B cell (primary cell): ENCODE measurements around the gene SMIM35. TPM values are rescaled to one million over a fixed set of nuclear protein-coding genes. Genes with fewer than 3 reads are reported as not detected.

Source experiments
- ATAC-seq: fragments of 200-7000 bp; cut with Tn5 transposase; one replicate; pipeline ENCODE4 v1.10.0; 2021; ENCODE audit warnings: low read depth, mild to moderate bottlenecking, moderate number of reproducible peaks, moderate library complexity
- CTCF ChIA-PET: fragments of 350-600 bp; sonication (Branson Sonifier 250); formaldehyde crosslinking; loops from one replicate; lab custom pipeline; 2021; ENCODE audit warnings: antibody characterized with exemption, inconsistent platforms; lab: Charles Lee
- POLR2A ChIA-PET: fragments of 350-600 bp; sonication (Branson Sonifier 250); formaldehyde crosslinking; loops from one replicate; lab custom pipeline; 2021; ENCODE audit warnings: antibody characterized with exemption; lab: Charles Lee
- DNase-seq: peaks from one replicate; pipeline ENCODE4 v3.0.0; 2013
- H2AFZ ChIP-seq: 2 replicates; pipeline ENCODE4 v1.6.1; 2012; ENCODE audit warnings: mild to moderate bottlenecking, low read depth, low read length; ENCODE audit not compliant: insufficient read depth, poor library complexity, severe bottlenecking
- H3K27ac ChIP-seq, 2 donors: 1 replicate in 1 of 2; 2 replicates in 1 of 2; pipeline ENCODE4 v1.5.1; 2012 to 2013; ENCODE audit warnings: low read length in 2 of 2, mild to moderate bottlenecking in 2 of 2, moderate library complexity in 1 of 2
- H3K27me3 ChIP-seq, 4 experiments: fragments of 200-600 bp in 1 of 4; sonication (generic) in 1 of 4; replicated peaks in 1 of 4; 1 replicate in 2 of 4; 2 replicates in 2 of 4; pipeline versions ENCODE4 v1.6.1 to v1.7.0; 2013 to 2016; ENCODE audit warnings: low read length in 3 of 4, mild to moderate bottlenecking in 2 of 4, mixed read lengths in 1 of 4, moderate library complexity in 1 of 4; ENCODE audit not compliant: insufficient read depth in 4 of 4, control insufficient read depth in 3 of 4; ENCODE audit errors: control extremely low read depth in 1 of 4
- H3K36me3 ChIP-seq, 2 experiments: replicated peaks in 1 of 2; 1 replicate in 1 of 2; 2 replicates in 1 of 2; pipeline versions ENCODE4 v1.6.1 to v1.7.1; 2013; ENCODE audit warnings: low read length in 1 of 2; ENCODE audit not compliant: insufficient read depth in 2 of 2, control insufficient read depth in 1 of 2; ENCODE audit errors: control extremely low read depth in 1 of 2, extremely low read depth in 1 of 2
- H3K4me1 ChIP-seq, 2 donors: fragments of 200-600 bp in 1 of 2; sonication (generic) in 1 of 2; 1 replicate in 1 of 2; 2 replicates in 1 of 2; pipeline versions ENCODE4 v1.5.1 to v1.6.1; 2013 to 2017; ENCODE audit warnings: low read length in 2 of 2; ENCODE audit not compliant: control insufficient read depth in 2 of 2, insufficient read depth in 2 of 2
- H3K4me2 ChIP-seq: replicated peaks from 2 replicates; pipeline ENCODE3; 2012; ENCODE audit warnings: mild to moderate bottlenecking, low read depth, low read length; ENCODE audit not compliant: poor library complexity, severe bottlenecking
- H3K4me3 ChIP-seq, 5 experiments: fragments of 200-600 bp in 1 of 5; sonication (generic) in 1 of 5; 1 replicate in 3 of 5; 2 replicates in 2 of 5; pipeline versions ENCODE4 v1.5.1 to v1.7.0; 2011 to 2016; ENCODE audit warnings: low read length in 4 of 5, mild to moderate bottlenecking in 4 of 5, low read depth in 2 of 5, control low read depth in 1 of 5, moderate library complexity in 1 of 5; ENCODE audit not compliant: insufficient read depth in 1 of 5; ENCODE audit errors: control extremely low read depth in 1 of 5, extremely low read depth in 1 of 5
- H3K79me2 ChIP-seq: fragments of 200-600 bp; sonication (generic); one replicate; pipeline ENCODE4 v1.6.0; 2016; ENCODE audit warnings: low read length; ENCODE audit not compliant: control insufficient read depth, insufficient read depth
- H3K9ac ChIP-seq: fragments of 200-600 bp; sonication (generic); 2 replicates; pipeline ENCODE4 v1.6.1; 2017; ENCODE audit warnings: mild to moderate bottlenecking, low read length, moderate library complexity
- H3K9me3 ChIP-seq, 3 donors: one replicate each; pipeline versions ENCODE4 v1.6.1 to v1.7.1; 2013; ENCODE audit warnings: low read length in 2 of 3; ENCODE audit not compliant: control insufficient read depth in 2 of 3, insufficient read depth in 1 of 3; ENCODE audit errors: control extremely low read depth in 1 of 3
- H4K20me1 ChIP-seq: 2 replicates; pipeline ENCODE4 v1.6.0; 2012; ENCODE audit warnings: mild to moderate bottlenecking, low read length; ENCODE audit not compliant: insufficient read depth, control insufficient read depth, poor library complexity, severe bottlenecking
- H3K27ac Mint-ChIP-seq: one replicate; pipeline ENCODE4 v1.8.0; 2021; ENCODE audit warnings: mixed read lengths
- H3K27me3 Mint-ChIP-seq: one replicate; pipeline ENCODE4 v1.8.0; 2021; ENCODE audit warnings: mixed read lengths
- H3K4me1 Mint-ChIP-seq: one replicate; pipeline ENCODE4 v1.8.0; 2021; ENCODE audit warnings: mixed read lengths
- H3K4me3 Mint-ChIP-seq: one replicate; pipeline ENCODE4 v1.8.0; 2021; ENCODE audit warnings: mixed read lengths
- H3K9me3 Mint-ChIP-seq: one replicate; pipeline ENCODE4 v1.8.0; 2022; ENCODE audit warnings: mixed read lengths; ENCODE audit not compliant: insufficient read depth
- CTCF ChIP-seq: fragments of 200-600 bp; IDR thresholded peaks from one replicate; pipeline ENCODE4 v1.8.0; 2022; ENCODE audit warnings: antibody characterized with exemption, mild to moderate bottlenecking
- EZH2 ChIP-seq: IDR thresholded peaks from 2 replicates; pipeline ENCODE4 v1.6.1; 2012; ENCODE audit warnings: borderline replicate concordance, low read depth, mild to moderate bottlenecking, moderate library complexity, low read length; ENCODE audit not compliant: insufficient read depth, poor library complexity, severe bottlenecking
- WGBS: methylation state at CpG from one replicate; pipeline ENCODE4 v1.1.5; 2013; ENCODE audit warnings: missing lambda C conversion rate; ENCODE audit not compliant: insufficient coverage; 5-methylcytosine and 5-hydroxymethylcytosine counted together
- intact Hi-C: fragments of 100-400 bp; cut with micrococcal nuclease; formaldehyde crosslinking; loops from one replicate; pipeline ENCODE4 v1.10.0; 2022
- polyA plus RNA-seq: library from polyadenylated mRNA; depleted of rRNA; stranded (reverse); fragments of >200 nt; gene quantifications from 2 replicates; pipeline ENCODE4 v1.2.3, GENCODE V29; 2012
- total RNA-seq, 2 donors: library from RNA; stranded (reverse); fragments of 120-200 nt in 1 of 2; gene quantifications; 1 replicate in 1 of 2; 2 replicates in 1 of 2; pipeline versions ENCODE4 v1.2.3 to v1.2.4, GENCODE V29; 2013 to 2022

The SMIM35 gene
- total and polyA plus RNA-seq, 2 donors (not counting 1 experiment from before 2014, with no cell fraction given) = 1.3 to 4.5 TPM

- DNase-seq (no peak), ATAC-seq (no peak)
- Mint-ChIP-seq H3K27me3 (no peaks in the 10 kb centered on the region), H3K4me1 (peaks cover 32% of the 10 kb centered on the region), H3K4me3 (no peak overlapping the region), H3K27ac (no peak overlapping the region), H3K9me3 (no peaks in the 10 kb centered on the region)
- Histone ChIP-seq H4K20me1 (no peaks in the 10 kb centered on the region), H3K27me3 (no peaks in the 10 kb centered on the region), H2AFZ (no peak overlapping the region), H3K9ac (no peak overlapping the region), H3K79me2 (no peaks in the 10 kb centered on the region), H3K4me2 (no peak overlapping the region), H3K27ac (no peak overlapping the region), H3K4me1 (peaks cover 14 to 23% of the 10 kb centered on the region in 2 donors), H3K36me3 (no peaks in the 10 kb centered on the region), H3K4me3 (no peak overlapping the region), H3K9me3 (no peaks in the 10 kb centered on the region)
- WGBS = 93% methylated on average over 2 of the region's 5 CpGs
- ChIA-PET POLR2A (interaction anchor here (1.3 kb wide), 1 partner anchor 17 kb away, joined by 4 read pairs; the partner anchor contains the start of gene IL10RA), CTCF (interaction anchor here (0.6 to 1.6 kb wide), 5 partner anchors 10 to 603 kb away, joined by 3 to 9 read pairs (median 5); partner anchors contain the start of gene ARCN1)
- TF ChIP-seq EZH2 (no peak), CTCF (no peak)
- intact Hi-C loops = no loop called here
Observed at GRCh38 chr11:117969160-117969991, 117.4 kb downstream of the SMIM35 start.

GRCh38 chr11:117966908-117967307, 119.9 kb downstream of the SMIM35 start:
- no peak overlapping the region for H3K9ac ChIP-seq
- no peak overlapping the region for H3K4me2 ChIP-seq
- Mint-ChIP-seq H3K4me3 (no peak overlapping the region), H3K27me3 (no peaks in the 10 kb centered on the region), H3K4me1 (peaks cover 25% of the 10 kb centered on the region), H3K9me3 (no peaks in the 10 kb centered on the region), H3K27ac (no peak overlapping the region)
- H4K20me1 ChIP-seq = no peaks in the 10 kb centered on the region
- no peak overlapping the region for H3K4me3 ChIP-seq
- H3K79me2 ChIP-seq = no peaks in the 10 kb centered on the region
- H3K4me1 ChIP-seq = peaks cover 13 to 14% of the 10 kb centered on the region in 2 donors
- no peak overlapping the region for H3K27ac ChIP-seq
- no peak overlapping the region for H2AFZ ChIP-seq
- ATAC-seq (no peak), DNase-seq (no peak)
- H3K9me3 ChIP-seq = peaks cover 0 to 2% (median 0%) of the 10 kb centered on the region in 3 donors
- CTCF ChIA-PET = interaction anchor here (0.8 to 1.8 kb wide), 2 partner anchors 21 to 86 kb away, joined by 3 to 5 read pairs; no protein-coding TSS in a partner anchor
- H3K27me3 ChIP-seq = no peaks in the 10 kb centered on the region
- POLR2A ChIA-PET = no interaction called here
- no peak for TF ChIP-seq CTCF
- TF ChIP-seq EZH2 = no peak
- intact Hi-C loops = no loop called here
- 96% methylated on average over 4 of the region's 8 CpGs for WGBS
- H3K36me3 ChIP-seq = no peaks in the 10 kb centered on the region
